HG03457 (cell line): ENCODE results near the gene SPTLC3.

Experiments used
- ATAC-seq: cut with Tn5 transposase; IDR thresholded peaks from one replicate; pipeline ENCODE4 v1.9.1; 2021; ENCODE audit warnings: moderate number of reproducible peaks; ENCODE audit not compliant: unreplicated experiment

The SPTLC3 gene

GRCh38 chr20:13028673-13029072 lies 19.9 kb downstream of the SPTLC3 start:
- no peak for ATAC-seq

GRCh38 chr20:13029687-13030375 lies 21.1 kb downstream of the SPTLC3 start:
- no peak for ATAC-seq

DNA sequence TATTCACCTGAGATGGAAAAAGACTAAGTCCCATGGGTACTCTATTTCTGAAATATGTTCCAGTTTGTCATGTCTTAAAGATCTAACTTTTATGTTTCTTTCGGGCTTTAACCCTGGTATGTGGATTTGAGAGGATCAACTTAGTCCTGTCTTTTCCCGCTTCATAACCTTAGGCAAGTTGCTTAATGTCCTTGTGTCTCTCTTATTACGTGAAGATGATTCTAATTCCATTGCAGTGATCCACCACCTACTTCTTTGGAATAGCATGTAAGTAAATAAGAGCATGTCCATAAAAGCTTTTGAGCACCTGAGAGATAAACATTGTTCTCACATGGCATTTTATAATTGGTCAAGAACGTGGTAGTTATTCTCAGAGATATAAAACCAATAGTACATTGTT lies 23.0 kb downstream of the SPTLC3 start:
- ATAC-seq: no peak

GRCh38 chr20:13034115-13034514 lies 25.3 kb downstream of the SPTLC3 start:
- no peak for ATAC-seq

- no peak for ATAC-seq
These were observed 26.2 kb downstream of the SPTLC3 start for GRCh38 chr20:13034936-13035335.

DNA sequence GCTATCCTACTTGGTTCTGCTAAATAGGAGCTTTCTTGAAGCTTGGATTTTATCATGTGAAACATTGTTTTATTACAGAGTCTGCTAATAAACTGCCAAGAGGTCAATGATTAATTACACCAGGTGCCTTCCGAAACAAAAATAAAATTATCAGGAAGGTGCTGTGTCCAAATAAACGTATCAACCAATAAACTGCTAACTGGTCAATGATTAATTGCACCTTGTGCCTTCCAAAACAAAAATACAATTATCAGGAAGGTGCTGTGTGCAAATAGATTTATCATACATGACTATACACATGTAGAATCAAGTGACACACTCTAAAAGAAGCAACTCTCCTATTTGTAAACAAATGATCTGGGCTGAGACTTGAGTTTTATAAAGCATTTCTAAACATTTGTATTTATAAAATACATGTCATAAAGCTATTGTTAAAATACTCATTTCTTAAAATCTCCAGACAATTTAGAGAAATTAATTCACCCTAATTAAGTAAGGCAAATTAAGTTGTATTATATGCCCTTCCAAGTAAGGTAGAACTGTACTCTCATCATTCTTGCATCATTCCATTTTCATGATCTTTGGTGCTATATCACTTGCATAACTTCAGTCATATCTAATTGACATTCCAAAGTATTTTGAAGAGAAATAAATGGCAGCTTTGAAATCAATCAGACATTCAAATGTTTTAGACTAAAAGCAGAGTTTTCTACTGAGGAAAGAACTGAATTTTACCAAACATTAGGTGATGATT lies 26.8 kb downstream of the SPTLC3 start:
- ATAC-seq: no peak

DNA sequence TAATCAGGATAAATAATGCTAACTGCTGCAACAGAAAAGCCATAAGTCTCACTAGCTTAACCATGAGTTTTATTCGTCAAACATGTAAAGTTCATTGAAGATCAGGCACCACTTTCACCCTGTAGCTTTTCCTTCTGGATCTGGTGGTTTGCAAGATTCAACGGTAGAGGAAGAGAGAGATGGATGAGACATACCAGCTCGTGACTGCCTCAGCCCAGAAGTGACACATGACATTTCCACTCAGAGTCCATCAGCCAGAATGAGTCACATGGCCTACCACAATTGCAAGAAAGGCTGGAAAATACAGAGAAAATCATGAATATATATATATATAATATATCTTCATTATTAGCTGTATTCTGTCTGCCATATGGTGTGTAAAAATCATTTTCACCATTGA lies 29.0 kb downstream of the SPTLC3 start:
- ATAC-seq: no peak

DNA sequence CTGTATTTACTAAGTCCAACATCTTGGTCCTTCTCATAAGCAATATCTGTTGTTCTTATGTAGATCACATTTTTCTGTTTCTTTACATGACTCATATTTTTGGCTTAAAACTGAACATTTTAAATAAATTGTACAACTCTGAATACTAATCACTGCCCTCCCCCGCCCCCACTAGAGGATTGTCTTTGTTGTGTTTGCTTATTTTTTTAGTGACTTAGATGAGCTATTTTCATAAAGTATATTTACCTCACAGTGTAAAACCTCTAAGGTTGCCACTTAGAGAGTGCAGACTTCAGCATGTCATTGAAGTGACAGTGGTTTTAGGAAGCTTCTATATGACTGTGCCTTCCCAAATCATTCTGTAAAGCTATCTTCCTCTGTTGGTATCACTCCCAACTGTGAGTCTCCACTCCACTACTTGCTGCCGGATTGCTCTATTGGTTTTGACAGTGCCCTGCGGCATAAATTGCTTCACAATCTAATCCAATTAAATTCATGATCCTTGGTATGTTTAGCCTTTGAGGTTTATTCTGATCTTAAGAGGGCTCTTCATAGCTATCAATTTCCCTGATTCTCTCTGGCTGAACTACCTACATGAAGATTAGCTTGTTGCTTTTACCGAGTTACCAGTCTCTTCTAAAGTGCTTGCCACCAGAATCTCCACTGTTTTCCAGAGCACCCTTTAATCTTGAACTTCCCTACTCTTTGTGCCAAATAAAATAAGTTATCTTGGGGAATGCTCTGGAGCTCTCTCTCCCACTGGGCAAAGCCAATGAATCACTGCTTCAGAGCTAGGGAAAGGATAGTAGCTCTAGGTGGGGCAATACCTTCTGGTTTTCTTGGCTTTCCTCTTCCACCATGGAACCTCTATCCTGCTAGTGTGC lies 33.0 kb downstream of the SPTLC3 start:
- no peak for ATAC-seq

DNA sequence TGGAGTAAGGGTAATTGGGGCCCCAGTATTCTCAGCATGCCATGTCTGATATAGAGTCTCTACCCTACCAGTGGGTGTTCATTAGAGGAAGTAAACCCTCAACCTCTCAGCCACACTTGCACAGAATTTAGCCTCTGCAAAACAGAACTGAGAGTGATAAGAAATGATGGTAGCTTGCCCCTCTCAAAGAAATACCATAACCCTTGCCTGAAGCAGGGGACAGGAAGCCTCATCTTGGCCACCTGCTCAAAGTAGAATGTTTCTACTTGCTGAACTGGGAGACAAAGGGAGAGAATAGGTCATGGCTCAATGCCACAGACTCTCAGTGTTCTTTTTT lies 33.7 kb downstream of the SPTLC3 start:
- ATAC-seq: no peak

DNA sequence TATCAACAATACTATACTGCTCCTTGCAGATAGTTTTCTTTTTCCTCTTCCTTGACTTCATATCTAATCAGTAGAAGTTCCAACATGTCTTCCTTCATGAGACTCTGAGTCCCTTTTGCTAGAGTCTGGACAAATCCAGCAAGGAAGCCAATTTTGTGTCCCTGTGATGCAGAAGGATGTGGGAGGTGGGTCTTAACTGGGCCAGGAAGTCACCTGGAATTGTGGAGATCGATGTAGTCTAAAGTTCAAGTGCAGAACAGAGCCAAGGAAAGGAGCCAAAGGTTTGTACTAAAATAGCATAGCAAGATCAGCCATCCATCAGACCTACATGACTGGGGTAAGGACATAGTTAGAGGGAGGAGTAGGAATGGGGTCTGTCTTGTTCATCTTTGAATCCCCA lies 37.6 kb downstream of the SPTLC3 start:
- ATAC-seq: no peak

DNA sequence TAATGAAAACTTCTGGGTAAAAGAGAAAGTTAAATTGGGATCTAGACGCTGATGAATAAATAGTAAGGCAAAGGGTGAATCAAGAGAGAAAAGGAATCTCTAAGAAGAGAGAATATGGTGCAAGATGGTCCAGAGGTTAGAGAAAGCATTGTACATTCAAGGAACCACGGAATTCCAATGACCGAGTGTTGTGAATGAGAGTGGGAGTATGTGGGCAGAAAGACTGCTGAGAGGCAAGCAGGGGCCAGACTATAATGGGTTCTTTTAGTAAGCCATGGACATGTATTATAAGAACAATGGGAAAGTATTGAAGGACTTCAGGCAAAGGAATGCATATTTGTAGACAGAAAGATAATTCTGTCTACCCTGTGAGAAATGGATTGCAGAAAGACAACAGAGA lies 45.2 kb downstream of the SPTLC3 start:
- ATAC-seq: no peak

GRCh38 chr20:13058666-13059389 lies 50.1 kb downstream of the SPTLC3 start:
- no peak for ATAC-seq

GRCh38 chr20:13059398-13060136 lies 50.8 kb downstream of the SPTLC3 start:
- no peak for ATAC-seq

DNA sequence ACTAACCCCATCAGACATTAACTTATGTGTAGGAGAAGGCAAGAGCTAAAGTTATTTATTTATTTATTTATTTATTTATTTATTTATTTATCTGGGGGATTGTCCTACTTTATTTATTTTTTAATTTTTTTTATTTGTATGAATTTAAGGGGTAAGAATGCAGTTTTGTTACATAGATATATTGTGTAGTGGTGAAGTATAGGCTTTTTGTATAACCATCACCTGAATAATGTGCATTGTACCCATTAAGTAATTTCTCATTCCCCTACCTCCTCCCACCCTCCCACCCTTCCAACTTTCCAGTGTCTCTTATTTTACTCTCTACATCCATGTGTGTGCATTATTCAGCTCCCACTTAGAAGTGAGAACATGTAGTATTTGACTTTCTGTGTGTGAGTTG lies 51.6 kb downstream of the SPTLC3 start:
- no peak for ATAC-seq

- no peak for ATAC-seq
These were observed 52.6 kb downstream of the SPTLC3 start for GRCh38 chr20:13061381-13061780.

DNA sequence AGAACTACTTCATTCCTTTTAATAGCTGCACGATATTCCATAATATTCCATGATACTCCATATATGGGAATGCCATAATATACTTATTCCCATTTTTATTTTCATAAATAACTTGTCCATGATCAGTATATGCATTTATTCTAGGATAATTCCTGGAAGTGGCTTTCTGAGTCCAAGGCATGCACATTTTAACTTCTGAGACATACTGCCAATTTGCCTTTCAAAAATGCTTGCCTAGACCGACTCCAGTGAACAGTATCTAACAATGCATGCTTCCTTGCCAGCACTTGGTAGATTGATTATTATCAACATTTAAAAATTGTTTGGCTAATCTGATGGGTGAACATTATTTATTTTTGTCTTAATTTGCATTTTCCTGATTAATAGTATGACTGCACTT lies 54.0 kb downstream of the SPTLC3 start:
- no peak for ATAC-seq

GRCh38 chr20:13068336-13068735 lies 59.6 kb downstream of the SPTLC3 start:
- no peak for ATAC-seq

DNA sequence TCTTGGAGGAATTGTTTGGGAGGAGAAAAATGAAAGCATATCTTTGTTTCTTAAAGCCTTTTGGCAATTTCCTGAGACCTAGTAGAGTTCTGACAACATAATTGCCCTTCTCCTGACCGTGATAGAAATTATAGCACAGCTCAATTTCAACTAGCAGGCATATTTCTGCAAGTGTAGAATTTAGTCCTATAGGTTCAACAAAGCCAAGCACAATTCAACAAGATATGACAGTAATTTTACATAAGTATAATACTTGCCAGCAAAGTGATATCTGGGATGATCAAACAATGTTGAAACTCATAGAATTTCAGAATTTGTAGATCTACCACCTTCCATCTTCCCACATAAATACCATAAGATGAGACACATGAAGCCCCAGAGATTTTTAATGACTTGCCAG lies 73.1 kb downstream of the SPTLC3 start:
- no peak for ATAC-seq

DNA sequence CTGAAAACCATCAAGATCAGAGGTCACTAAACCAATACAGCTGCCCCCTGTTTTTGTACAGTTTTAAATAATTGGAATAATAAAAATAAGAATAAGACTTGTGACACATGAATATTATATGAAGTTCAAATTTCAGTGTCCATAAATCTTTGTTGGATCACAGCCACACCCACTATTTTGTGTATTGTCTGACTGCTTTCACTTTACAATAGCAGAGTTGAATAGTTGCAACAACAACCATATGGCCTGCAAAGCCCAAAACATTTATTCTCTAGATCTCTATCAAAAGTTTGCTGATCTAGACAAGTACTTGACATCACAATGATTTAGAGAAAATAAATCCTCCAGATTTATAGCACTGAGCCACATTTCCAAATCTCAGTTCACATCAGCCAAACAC lies 73.6 kb downstream of the SPTLC3 start:
- no peak for ATAC-seq

GRCh38 chr20:13085275-13085674 lies 76.5 kb downstream of the SPTLC3 start:
- ATAC-seq: no peak
